GM12865 (cell line): Measurements from ENCODE around the gene SPINK2.

ENCODE experiments used
- DNase-seq: peaks from one replicate; pipeline ENCODE4 v3.0.0; 2010; ENCODE audit warnings: low read depth
- H3K4me3 ChIP-seq: 2 replicates; pipeline ENCODE4 v1.5.1; 2011; ENCODE audit warnings: mild to moderate bottlenecking, low read depth, low read length, control low read depth
- TF ChIP-seq, protein P1 (sequence below): IDR thresholded peaks from 2 replicates; pipeline ENCODE4 v1.5.1; 2011; ENCODE audit warnings: low read length, control low read depth, low read depth, inconsistent platforms; ENCODE audit not compliant: insufficient read depth; ENCODE audit errors: missing control alignments

SPINK2 gene

DNA sequence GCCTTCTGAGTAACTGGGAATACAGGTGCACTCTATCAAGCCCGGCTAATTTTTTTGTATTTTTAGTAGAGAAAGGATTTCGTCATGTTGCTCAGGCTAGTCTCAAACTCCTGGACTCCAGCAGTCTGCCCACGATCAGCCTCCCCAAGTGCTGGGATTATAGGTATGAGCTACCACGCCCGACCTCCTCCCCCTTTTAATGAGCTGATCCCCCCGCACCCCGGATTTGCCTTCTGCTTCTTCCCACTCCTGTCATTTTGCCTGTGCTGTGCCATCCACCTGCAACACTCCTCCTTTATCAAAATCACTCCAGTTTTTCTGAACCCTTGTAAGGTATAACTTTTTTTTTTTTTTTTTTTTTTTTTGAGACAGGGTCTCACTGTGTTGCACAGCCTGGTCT, 33.4 kb downstream of the SPINK2 start:
- H3K4me3 ChIP-seq, result no peak overlapping the region
- no peak for DNase-seq
- TF ChIP-seq, protein P1, sequence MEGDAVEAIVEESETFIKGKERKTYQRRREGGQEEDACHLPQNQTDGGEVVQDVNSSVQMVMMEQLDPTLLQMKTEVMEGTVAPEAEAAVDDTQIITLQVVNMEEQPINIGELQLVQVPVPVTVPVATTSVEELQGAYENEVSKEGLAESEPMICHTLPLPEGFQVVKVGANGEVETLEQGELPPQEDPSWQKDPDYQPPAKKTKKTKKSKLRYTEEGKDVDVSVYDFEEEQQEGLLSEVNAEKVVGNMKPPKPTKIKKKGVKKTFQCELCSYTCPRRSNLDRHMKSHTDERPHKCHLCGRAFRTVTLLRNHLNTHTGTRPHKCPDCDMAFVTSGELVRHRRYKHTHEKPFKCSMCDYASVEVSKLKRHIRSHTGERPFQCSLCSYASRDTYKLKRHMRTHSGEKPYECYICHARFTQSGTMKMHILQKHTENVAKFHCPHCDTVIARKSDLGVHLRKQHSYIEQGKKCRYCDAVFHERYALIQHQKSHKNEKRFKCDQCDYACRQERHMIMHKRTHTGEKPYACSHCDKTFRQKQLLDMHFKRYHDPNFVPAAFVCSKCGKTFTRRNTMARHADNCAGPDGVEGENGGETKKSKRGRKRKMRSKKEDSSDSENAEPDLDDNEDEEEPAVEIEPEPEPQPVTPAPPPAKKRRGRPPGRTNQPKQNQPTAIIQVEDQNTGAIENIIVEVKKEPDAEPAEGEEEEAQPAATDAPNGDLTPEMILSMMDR, result no peak

DNA sequence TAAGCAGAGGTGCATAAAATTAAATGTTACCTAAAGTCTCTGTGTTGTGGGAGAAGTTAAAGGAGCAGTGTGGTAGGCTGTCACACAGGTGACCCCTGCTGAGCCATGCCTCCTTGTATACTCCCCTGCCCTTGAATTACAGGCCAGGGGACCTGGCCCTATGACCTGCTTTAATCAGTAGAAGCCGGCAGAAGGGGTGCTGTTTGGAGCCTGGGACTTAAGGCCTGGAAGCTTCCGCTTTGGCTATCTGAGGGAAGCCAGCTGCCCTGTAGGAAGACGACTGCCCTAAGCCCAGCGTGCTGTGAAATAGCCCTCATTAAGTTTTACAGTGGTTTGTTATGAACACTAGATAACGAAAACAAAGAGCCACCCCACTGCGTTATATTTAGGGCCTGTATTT, 34.1 kb downstream of the SPINK2 start:
- H3K4me3 ChIP-seq, result no peak overlapping the region
- TF ChIP-seq, protein P1, result no peak
- DNase-seq, result no peak

DNA sequence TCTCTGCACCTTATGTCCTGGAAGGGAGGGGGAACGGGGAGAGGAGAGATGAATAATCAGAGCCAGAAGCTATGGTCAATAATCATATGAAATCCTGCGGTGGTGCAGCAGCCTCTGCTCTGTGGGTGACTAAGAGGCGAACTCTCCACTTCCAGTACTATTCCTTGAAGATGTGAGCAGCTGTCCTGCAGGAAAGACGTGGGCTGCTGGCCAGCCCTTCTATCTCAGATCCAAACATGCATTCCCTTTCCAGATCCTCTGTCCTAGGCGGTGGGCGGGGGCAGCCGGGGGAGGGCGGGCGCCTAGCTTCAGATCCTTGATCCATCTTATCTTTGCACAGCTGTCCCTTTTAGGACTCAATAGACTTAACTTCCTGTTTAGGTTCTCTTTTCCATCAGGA, 34.5 kb downstream of the SPINK2 start:
- TF ChIP-seq, protein P1, result no peak
- no peak overlapping the region for H3K4me3 ChIP-seq
- no peak for DNase-seq

DNA sequence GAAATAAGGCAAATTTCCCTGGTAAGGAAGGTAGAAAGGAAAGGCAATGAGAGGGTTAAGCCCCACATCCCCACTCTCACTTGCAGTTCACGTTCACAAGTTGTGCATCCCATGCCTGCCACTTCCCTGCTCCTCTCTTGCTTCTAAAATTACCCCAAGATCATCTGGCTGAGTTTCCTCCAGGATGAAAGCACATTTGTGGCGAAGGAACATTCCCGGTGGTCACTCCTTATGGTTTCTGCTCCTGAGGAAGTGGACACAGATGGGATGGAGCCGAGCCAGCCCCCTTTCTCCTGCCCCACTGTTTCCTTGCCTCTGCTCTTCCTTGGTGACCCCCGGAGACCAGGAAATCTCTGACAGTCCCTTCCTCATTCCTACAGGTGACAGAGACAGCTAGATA, 37.5 kb downstream of the SPINK2 start:
- no peak overlapping the region for H3K4me3 ChIP-seq
- DNase-seq, result no peak
- TF ChIP-seq, protein P1, result no peak

DNA sequence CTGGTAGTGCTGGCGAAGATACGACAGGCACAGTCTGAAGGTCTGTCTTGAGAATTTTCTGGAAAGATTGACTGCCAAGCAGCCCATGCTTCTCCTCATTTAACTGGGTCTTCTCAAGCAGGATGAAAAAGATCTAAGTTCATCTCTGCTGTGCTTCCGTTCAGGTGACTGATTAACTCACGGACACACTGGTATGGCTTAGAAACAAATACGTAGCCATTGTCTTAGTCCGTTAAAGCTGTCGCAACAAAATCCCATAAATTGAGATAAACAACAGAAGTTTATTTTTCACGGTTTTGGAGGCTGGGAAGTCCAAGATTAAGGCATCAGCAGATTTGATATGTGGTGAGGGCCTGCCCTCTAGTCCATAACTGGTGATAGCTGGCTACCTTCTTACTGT, 39.5 kb downstream of the SPINK2 start:
- TF ChIP-seq, protein P1, result no peak
- H3K4me3 ChIP-seq, result no peak overlapping the region
- DNase-seq, result no peak

DNA sequence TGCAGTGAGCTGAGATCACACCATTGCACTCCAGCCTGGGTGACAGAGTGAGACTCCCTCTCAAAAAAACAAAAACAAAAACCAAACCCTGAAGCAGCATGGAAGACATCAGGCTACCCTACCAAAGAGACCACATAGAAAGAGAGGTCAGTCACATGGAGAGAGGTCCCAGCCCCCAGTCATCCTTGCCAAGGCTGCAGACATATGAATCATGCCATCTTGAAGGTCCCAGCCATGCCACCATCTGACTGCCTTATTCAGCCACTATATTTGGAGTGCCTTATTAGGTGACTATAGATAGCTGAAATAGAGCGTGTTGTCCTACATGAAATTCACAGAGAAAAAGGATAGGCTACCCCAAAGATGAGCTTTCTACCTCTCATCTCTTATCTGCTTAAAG, 48.2 kb downstream of the SPINK2 start:
- DNase-seq, result no peak
- H3K4me3 ChIP-seq, result no peak overlapping the region
- TF ChIP-seq, protein P1, result no peak

DNA sequence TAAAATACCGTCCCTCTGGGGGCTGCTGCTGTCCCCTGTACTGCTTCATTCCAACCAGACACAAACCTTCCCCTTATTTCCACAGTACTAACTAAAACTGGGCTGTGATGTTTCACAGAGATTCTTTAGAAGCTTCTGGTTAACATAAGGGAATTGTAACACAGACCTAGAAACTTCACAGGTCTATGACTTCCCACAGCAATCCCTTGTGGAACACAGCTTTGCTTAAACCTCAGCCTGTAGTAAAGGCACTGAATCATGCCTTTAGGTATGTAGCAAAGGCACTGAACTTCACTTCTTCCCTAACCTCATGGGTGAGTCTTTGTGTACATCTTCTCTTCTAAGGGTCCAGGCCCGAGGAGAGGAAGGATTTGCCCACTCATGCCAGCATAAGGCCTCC, 49.4 kb downstream of the SPINK2 start:
- TF ChIP-seq, protein P1, result no peak
- DNase-seq, result no peak
- no peak overlapping the region for H3K4me3 ChIP-seq
